ENCODE results near the gene BROX.
"Not testable (repeated sequence)": the region's sequence is repeated elsewhere in the genome, so short reads cannot be mapped to it uniquely, and the experiment has no call there.

DNA sequence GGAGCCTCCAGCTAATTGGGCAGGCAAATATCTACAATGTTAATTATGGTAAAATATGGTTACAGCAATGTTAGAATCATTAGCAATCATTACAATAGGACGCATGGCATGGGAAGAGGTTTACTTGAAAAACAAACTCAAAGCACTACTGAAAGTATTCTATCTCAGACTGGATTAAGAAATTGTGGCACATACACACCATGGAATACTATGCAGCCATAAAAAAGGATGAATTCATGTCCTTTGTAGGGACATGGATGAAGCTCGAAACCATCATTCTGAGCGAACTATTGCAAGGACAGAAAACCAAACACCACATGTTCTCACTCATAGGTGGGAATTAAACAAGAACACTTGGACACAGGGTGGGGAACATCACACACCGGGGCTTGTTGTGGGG is 49.8 kb downstream of the BROX start:
- TF ChIP-seq, protein P1, sequence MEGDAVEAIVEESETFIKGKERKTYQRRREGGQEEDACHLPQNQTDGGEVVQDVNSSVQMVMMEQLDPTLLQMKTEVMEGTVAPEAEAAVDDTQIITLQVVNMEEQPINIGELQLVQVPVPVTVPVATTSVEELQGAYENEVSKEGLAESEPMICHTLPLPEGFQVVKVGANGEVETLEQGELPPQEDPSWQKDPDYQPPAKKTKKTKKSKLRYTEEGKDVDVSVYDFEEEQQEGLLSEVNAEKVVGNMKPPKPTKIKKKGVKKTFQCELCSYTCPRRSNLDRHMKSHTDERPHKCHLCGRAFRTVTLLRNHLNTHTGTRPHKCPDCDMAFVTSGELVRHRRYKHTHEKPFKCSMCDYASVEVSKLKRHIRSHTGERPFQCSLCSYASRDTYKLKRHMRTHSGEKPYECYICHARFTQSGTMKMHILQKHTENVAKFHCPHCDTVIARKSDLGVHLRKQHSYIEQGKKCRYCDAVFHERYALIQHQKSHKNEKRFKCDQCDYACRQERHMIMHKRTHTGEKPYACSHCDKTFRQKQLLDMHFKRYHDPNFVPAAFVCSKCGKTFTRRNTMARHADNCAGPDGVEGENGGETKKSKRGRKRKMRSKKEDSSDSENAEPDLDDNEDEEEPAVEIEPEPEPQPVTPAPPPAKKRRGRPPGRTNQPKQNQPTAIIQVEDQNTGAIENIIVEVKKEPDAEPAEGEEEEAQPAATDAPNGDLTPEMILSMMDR (IDR thresholded peaks at IDR 0.05): not testable (repeated sequence)
- TF ChIP-seq POLR2A (IDR thresholded peaks at IDR 0.05): not testable (repeated sequence)
